Effector memory CD8-positive, alpha-beta T cell (primary cell): ENCODE results near the gene TNIP1.

Source experiments
- ATAC-seq: fragments of 150-1000 bp; cut with Tn5 transposase; replicated peaks from 2 replicates; pipeline ENCODE4 v1.10.0; 2021; ENCODE audit warnings: mild to moderate bottlenecking, moderate library complexity
- DNase-seq, 3 experiments: peaks; one replicate each; pipeline ENCODE4 v3.0.0; 2021
- H3K27ac Mint-ChIP-seq, 2 donors: one replicate each; pipeline ENCODE4 v1.8.0; 2022; ENCODE audit warnings: mild to moderate bottlenecking in 2 of 2, mixed read lengths in 2 of 2, moderate library complexity in 2 of 2
- H3K27me3 Mint-ChIP-seq, 2 donors: one replicate each; pipeline ENCODE4 v1.8.0; 2022; ENCODE audit warnings: mixed read lengths in 2 of 2
- H3K36me3 Mint-ChIP-seq: one replicate; pipeline ENCODE4 v1.8.0; 2022; ENCODE audit warnings: mild to moderate bottlenecking, moderate library complexity, mixed read lengths; ENCODE audit not compliant: insufficient read depth
- H3K4me1 Mint-ChIP-seq, 2 donors: one replicate each; pipeline ENCODE4 v1.8.0; 2022; ENCODE audit warnings: low read depth in 2 of 2, mixed read lengths in 2 of 2
- H3K4me3 Mint-ChIP-seq, 2 donors: one replicate each; pipeline ENCODE4 v1.8.0; 2022; ENCODE audit warnings: mild to moderate bottlenecking in 2 of 2, mixed read lengths in 2 of 2, moderate library complexity in 2 of 2
- H3K9me3 Mint-ChIP-seq, 2 donors: one replicate each; pipeline ENCODE4 v1.8.0; 2022; ENCODE audit warnings: mixed read lengths in 2 of 2

TNIP1 gene

DNA sequence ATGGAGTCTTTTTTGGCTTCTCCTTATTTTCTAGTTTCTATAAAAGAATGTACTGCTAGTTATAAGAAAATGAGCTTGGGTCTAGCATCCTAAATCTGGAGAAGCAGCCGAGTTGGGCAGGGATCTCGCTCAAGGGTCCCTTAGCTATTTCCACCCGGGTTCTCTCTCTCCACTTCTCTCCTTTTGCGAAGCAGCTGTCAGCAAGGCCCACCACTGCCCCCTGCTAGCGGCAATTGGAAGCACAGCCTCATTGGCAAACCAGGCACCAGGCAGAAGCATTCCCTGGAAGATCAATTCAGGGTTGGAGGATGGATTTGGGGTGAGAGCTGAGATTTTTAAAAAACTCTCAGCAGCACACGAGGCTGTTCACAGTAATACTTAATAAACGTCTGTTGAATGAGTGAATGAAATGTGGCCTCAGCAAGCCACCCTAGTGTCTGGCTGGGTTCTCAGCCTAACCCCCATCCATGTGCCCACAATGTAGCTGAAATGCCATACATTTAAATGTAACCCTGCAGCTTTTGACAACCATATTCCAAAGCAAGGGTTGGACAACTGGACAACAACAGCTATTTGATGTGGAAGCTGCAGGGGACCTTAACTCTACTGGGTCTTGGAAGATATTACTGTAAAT lies 34.6 kb upstream of the TNIP1 start:
- ATAC-seq = peak; percentile 86
- H3K4me1 Mint-ChIP-seq = peaks cover 18 to 19% of the 10 kb centered on the region in 2 donors
- H3K9me3 Mint-ChIP-seq = no peaks in the 10 kb centered on the region
- no peak overlapping the region for H3K27ac Mint-ChIP-seq
- no peaks in the 10 kb centered on the region for H3K27me3 Mint-ChIP-seq
- peak; percentile 68 to 79 (median 69) for DNase-seq
- peaks cover 83% of the 10 kb centered on the region for H3K36me3 Mint-ChIP-seq
- H3K4me3 Mint-ChIP-seq = no peak overlapping the region

DNA sequence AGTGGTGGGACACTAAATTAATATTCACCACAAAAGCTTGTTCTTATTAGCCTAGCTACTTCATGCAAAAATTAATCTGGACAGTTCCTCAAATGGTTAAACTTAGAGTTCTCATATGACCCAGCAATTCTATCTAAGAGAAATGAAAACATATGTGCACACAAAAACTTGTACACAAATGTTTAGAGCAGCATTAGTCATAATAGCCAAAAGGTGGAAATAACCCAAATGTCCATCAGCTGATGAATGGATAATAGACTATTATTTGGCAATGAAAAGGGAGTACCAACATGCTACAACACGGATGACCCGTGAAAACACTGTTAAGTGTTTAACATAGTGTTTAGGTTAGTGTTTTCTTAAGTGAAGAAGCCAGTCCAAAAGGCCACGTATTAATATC lies 32.8 kb upstream of the TNIP1 start:
- Mint-ChIP-seq H3K4me1 (peaks cover 17 to 21% of the 10 kb centered on the region in 2 donors), H3K27ac (peak overlapping the region in 1 of 2 donors; percentile 88), H3K36me3 (peaks cover 83% of the 10 kb centered on the region)

DNA sequence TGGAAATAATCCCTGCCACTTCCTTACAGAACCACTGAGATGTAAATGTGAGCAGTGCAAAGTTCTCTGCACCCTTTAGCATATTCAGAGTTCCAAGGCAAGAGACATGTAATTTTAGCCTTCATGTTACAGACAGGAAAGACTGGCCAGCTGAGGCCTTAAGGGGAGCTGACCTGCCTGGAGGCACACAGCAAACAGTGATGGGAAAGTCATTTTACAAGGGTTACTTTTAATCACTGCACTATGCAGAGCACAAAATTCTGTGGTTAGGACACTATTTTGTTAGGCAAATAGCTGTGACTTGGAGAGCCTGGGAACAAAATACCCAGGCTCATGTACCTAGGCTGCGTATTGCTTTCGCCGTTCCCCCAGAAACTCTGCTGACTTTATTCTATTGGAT lies 30.2 kb upstream of the TNIP1 start:
- peak overlapping the region; percentile 89 to 92 for H3K27ac Mint-ChIP-seq
- no peak for ATAC-seq
- H3K4me1 Mint-ChIP-seq = peaks cover 11 to 17% of the 10 kb centered on the region in 2 donors
- H3K4me3 Mint-ChIP-seq = no peak overlapping the region
- no peaks in the 10 kb centered on the region for H3K27me3 Mint-ChIP-seq
- DNase-seq = no peak
- H3K9me3 Mint-ChIP-seq = no peaks in the 10 kb centered on the region
- H3K36me3 Mint-ChIP-seq = peaks cover 85% of the 10 kb centered on the region

More for the DNA sequence above, 32.8 kb upstream of the TNIP1 start:
- H3K4me3 Mint-ChIP-seq = no peak overlapping the region
- DNase-seq = no peak
- no peaks in the 10 kb centered on the region for H3K9me3 Mint-ChIP-seq
- no peak for ATAC-seq
- no peaks in the 10 kb centered on the region for H3K27me3 Mint-ChIP-seq

DNA sequence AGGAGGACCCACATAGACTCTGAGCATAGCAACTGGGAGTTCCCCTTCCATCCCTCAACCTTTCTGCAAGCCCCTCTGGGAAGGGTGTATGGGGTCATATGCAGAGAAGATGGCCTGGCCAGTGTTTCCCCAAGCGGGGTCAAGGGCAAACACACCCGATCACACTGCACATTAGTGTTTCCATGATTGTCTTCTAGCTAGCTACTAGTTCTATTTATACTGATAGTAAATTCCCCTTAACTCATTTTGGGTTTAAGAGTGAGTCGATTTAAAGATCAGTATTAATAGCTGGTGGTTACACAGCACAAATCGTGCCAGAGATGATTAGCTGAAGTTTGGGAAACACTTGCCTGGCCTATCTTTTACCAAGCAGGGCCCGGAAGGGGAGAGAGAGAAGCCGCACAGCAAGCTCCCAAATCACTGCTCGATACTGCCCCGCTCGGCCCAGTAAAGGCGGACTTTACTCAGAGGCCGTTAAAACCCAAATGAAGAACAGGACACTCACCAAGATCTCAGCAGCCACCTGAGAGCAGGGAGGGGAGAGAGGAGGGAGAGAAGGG lies 29.4 kb upstream of the TNIP1 start:
- DNase-seq (no peak), ATAC-seq (no peak)
- Mint-ChIP-seq H3K9me3 (no peaks in the 10 kb centered on the region), H3K27ac (peak overlapping the region; percentile 89 to 92), H3K4me1 (peaks cover 8 to 17% of the 10 kb centered on the region in 2 donors), H3K36me3 (peaks cover 87% of the 10 kb centered on the region), H3K4me3 (no peak overlapping the region), H3K27me3 (no peaks in the 10 kb centered on the region)

DNA sequence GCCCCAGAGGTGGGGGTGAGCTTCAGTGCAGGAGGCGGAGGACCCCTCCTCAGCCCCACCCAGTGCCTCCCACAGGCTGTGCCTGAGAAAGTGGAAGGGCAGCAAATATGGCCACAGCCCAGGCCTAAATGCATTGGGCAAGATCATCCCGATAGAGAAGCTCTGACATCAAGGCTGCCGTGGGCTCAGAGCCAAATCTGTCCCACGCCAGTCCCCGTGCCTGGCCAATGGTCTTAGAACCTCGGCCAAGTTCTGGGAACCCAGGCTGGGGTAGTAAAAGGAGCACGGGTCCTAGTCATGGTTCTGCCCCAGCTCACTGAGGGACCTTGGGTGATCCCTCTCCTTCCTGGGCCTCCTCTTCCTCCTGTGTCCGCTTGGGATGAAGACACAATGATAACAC lies 27.7 kb upstream of the TNIP1 start:
- Mint-ChIP-seq H3K4me3 (no peak overlapping the region), H3K27me3 (no peaks in the 10 kb centered on the region), H3K9me3 (no peaks in the 10 kb centered on the region), H3K36me3 (peaks cover 90% of the 10 kb centered on the region), H3K27ac (peak overlapping the region in 1 of 2 donors; percentile 46), H3K4me1 (peaks cover 6 to 12% of the 10 kb centered on the region in 2 donors)
- no peak for ATAC-seq
- DNase-seq = no peak

DNA sequence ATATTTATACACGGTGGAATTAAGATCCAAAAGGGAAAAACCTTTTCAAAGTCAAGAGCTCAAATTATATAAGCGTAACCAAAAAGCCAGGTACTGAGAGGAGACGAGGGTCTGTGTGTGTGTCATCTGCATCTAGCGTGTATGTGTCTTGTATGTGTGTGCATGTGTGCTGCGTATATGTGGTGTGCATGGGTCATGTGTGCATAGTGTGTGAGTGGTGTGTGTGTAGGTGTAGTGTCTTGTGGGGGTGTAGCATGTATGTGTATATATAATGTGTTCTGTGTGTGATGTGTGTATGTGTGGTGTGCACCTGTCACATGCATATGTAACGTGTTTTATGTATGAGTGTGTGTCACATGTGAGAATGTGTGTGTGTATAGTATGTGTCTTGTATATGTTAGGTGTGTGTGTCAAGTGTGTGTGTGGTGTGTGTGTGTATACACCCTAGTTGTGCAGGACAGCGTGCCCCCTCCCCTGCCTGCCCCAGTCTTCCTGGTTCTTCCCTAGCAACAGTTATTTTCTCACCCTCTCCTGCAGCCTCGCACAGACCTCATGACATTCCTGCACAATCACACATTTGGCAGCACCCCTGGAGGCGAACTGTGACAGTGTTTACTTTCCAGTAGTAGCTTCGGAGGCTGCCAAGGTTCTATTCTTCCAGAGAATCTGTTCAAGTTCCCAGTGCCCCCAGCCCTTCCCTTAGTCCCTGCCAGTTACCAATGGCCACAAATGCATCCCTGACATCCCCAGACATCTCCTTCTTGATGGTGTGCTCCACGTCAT lies 27.1 kb upstream of the TNIP1 start:
- peaks cover 88% of the 10 kb centered on the region for H3K36me3 Mint-ChIP-seq
- no peak overlapping the region for H3K4me3 Mint-ChIP-seq

DNA sequence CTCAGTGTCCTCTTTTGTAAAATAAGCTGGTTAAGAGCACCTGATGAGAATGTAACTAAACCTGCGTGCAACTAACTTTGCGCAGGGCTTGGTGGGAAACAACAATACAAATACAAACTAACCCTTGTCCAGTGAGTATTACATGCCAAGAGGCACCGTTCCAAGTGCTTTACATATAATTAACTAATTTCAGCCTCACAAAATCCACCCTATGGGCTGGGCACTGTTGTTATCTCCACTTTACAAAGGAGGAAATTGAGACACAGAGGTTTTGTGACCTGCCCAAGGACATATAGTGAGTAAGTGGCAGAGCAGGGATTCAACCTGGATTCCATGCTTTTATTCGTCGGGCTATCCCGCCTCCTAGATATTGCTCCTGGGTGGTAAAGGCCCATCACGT lies 26.2 kb upstream of the TNIP1 start:
- peaks cover 6 to 12% of the 10 kb centered on the region in 2 donors for H3K4me1 Mint-ChIP-seq

More for the DNA sequence above, 27.1 kb upstream of the TNIP1 start:
- DNase-seq (no peak), ATAC-seq (no peak)
- no peaks in the 10 kb centered on the region for H3K9me3 Mint-ChIP-seq
- H3K27me3 Mint-ChIP-seq = no peaks in the 10 kb centered on the region
- H3K4me1 Mint-ChIP-seq = peaks cover 6 to 12% of the 10 kb centered on the region in 2 donors
- H3K27ac Mint-ChIP-seq = peak overlapping the region in 1 of 2 donors; percentile 46

DNA sequence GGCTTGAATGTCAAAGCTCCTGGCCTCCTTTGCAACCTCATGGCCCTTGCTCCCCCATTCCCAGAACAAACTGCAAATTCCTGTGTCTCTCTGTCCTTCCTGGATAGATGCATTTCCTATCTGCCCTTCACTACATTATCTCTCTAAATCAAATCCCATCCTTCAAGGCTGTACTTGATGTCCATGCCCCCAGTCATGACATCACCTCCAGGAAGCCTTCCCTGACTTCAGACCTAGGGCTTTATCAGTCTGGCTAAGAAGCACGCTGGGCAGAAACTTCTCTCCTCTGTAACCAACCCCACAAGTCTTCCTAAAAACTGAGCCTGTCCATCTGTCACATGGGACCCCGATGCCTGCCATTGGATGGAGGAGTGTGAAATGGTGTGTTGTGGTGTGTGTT lies 25.7 kb upstream of the TNIP1 start:
- no peak for ATAC-seq
- Mint-ChIP-seq H3K27ac (peak overlapping the region; percentile 24 to 58), H3K9me3 (no peaks in the 10 kb centered on the region), H3K27me3 (no peaks in the 10 kb centered on the region), H3K4me3 (no peak overlapping the region), H3K36me3 (peaks cover 87% of the 10 kb centered on the region), H3K4me1 (peaks cover 11 to 12% of the 10 kb centered on the region in 2 donors)
- DNase-seq = no peak

More for the DNA sequence above, 26.2 kb upstream of the TNIP1 start:
- Mint-ChIP-seq H3K27me3 (no peaks in the 10 kb centered on the region), H3K9me3 (no peaks in the 10 kb centered on the region), H3K36me3 (peaks cover 87% of the 10 kb centered on the region), H3K4me3 (no peak overlapping the region), H3K27ac (no peak overlapping the region)
- no peak for DNase-seq
- ATAC-seq = no peak

DNA sequence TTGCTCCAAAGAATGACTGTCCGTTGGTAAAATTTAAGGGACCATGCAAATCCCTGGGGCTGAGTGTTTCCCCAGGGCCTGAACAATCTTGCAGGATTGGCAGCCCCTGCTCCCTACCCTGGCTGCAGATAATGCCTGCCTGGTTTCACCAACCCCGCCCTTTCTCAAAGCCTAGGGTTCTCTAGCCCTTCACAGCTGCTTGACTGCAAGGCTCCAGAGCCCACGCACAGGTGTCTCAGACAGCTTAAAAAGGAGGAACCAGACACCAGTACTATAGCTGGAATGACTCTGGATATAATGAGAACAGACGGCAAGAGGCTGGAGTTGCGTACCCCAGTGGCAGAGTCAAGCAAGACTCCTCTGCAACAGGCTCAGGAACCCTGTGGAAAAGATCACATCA lies 25.2 kb upstream of the TNIP1 start:
- Mint-ChIP-seq H3K9me3 (no peaks in the 10 kb centered on the region), H3K27ac (peak overlapping the region; percentile 24 to 58)

DNA sequence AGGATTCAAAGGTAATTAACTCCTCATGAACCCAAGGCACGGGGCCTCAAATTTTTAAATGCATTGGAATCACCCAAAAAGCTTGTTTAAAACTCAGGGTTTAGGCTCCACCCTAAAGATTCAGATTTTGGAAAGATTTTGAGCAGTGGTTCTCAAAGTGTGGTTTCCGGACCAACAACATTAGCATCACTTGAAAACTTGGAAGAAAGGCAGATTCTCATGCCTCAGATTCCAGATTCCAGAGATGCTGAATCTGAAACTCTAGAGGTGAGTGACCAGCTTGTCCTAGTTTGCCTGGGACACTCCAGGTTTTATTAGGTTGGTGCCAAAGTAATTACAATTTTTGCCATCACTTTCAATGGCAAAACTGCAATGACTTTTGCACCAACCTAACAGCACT lies 24.7 kb upstream of the TNIP1 start:
- H3K4me3 Mint-ChIP-seq = no peak overlapping the region
- H3K9me3 Mint-ChIP-seq = no peaks in the 10 kb centered on the region
- ATAC-seq (no peak), DNase-seq (no peak)
- no peaks in the 10 kb centered on the region for H3K27me3 Mint-ChIP-seq
- H3K27ac Mint-ChIP-seq = peak overlapping the region in 1 of 2 donors; percentile 54
- H3K4me1 Mint-ChIP-seq = peaks cover 11% of the 10 kb centered on the region in 2 donors
- peaks cover 88% of the 10 kb centered on the region for H3K36me3 Mint-ChIP-seq

More for the DNA sequence above, 25.2 kb upstream of the TNIP1 start:
- ATAC-seq (no peak), DNase-seq (no peak)
- peaks cover 86% of the 10 kb centered on the region for H3K36me3 Mint-ChIP-seq
- H3K4me3 Mint-ChIP-seq = no peak overlapping the region
- peaks cover 11 to 12% of the 10 kb centered on the region in 2 donors for H3K4me1 Mint-ChIP-seq
- no peaks in the 10 kb centered on the region for H3K27me3 Mint-ChIP-seq

DNA sequence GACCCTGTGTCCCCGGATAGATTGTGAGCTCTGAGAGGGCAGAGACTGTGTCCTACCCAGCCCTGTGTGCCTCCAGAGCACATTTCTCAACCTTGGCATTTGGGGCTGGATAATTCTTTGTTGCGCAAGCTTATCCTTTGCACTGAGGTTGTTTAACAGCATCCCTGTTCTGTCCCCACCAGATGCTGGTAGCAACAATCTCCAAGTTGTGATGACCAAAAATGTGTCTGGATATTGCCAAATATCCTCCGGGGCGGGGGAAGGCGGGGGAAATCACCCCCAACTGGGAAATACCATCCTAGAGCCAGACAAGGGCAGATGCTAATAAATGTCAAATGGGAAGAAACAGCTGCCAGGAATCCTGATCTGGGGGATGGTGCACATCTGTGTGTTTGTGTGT lies 24.0 kb upstream of the TNIP1 start:
- ATAC-seq (no peak), DNase-seq (no peak)
- H3K27me3 Mint-ChIP-seq = no peaks in the 10 kb centered on the region
- peaks cover 13% of the 10 kb centered on the region in 2 donors for H3K4me1 Mint-ChIP-seq
- peaks cover 88% of the 10 kb centered on the region for H3K36me3 Mint-ChIP-seq
- no peaks in the 10 kb centered on the region for H3K9me3 Mint-ChIP-seq
- H3K27ac Mint-ChIP-seq = peak overlapping the region; percentile 54 to 88
- no peak overlapping the region for H3K4me3 Mint-ChIP-seq

DNA sequence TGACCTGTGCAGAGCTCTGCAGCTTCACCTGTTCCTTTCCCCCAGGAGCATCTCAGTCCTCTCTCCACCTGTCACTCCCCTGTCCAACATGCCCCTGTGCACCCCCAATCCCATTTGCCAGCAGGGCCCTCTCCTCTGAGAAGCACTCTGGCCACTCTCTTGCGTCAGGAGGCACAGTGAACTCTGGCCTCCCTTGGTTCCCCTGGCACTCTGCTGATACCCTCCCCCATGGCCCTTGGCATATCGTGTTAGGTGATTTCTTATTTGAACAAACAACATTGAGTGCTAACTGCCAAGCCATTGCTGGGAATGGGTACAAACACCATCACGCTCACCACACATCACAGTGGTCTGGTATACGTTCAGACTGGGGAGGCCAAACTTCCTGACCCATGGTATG lies 20.9 kb upstream of the TNIP1 start:
- peaks cover 58% of the 10 kb centered on the region for H3K36me3 Mint-ChIP-seq
- H3K4me3 Mint-ChIP-seq = no peak overlapping the region
- H3K9me3 Mint-ChIP-seq = no peaks in the 10 kb centered on the region
- no peak for DNase-seq
- no peaks in the 10 kb centered on the region for H3K27me3 Mint-ChIP-seq
- ATAC-seq = no peak
- H3K27ac Mint-ChIP-seq = peak overlapping the region; percentile 89 to 99
- H3K4me1 Mint-ChIP-seq = peaks cover 34 to 40% of the 10 kb centered on the region in 2 donors

DNA sequence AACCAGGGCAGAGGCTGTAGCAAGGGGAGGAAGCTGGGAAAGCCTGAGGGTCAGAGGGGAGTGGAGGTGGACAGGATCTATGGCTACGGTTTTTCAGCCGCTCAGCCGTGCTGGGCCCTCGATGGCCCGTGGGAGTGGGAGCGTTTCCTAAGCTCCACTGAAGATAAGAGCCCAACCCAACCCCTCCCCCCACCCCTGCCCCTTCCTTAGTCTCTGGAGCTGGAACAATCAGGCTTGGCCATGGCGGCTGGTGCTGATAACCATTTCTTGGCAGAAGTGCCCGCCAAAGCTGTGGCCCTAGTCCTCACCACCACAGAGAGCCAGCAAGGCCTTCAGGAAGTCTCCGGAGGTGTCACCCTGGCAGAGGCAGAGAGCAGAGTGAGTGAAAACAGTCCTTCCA lies 20.3 kb upstream of the TNIP1 start:
- H3K36me3 Mint-ChIP-seq = peaks cover 52% of the 10 kb centered on the region
- no peak for ATAC-seq
- H3K27ac Mint-ChIP-seq = peak overlapping the region; percentile 91 to 99
- peaks cover 37 to 41% of the 10 kb centered on the region in 2 donors for H3K4me1 Mint-ChIP-seq
- no peak overlapping the region for H3K4me3 Mint-ChIP-seq
- no peaks in the 10 kb centered on the region for H3K27me3 Mint-ChIP-seq
- DNase-seq = no peak
- H3K9me3 Mint-ChIP-seq = no peaks in the 10 kb centered on the region
